ENCODE measurements around the gene OR2AJ1. TPM values are rescaled to one million over a fixed set of nuclear protein-coding genes. Genes with fewer than 3 reads are reported as not detected.

The OR2AJ1 gene
- total RNA-seq, 4 donors from 2014 or later: not detected

DNA sequence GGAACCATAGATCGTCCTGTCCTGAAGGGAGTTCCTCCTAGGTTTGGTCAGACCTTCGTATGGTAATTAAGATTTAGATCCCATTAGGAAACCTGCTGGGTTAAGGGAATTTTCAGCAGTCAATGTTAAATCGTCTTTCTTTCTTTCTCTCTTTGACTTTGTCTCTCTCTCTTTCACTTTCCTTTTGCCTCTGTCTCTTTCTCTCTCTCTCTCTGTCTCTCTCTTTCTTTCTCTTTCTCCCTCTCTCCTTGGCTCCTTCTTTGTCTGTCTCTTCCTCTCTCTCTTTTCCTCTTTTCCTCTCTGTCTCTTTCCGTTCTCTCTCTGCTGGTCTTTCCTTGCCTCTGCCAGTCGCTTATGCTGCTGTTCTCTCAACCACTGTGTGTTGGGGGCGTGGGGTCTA is 20.6 kb upstream of the OR2AJ1 start:
- H3K9me3 ChIP-seq: no peaks in the 10 kb centered on the region
- H3K4me3 ChIP-seq: no peak overlapping the region
- TF ChIP-seq POLR2A (IDR thresholded peaks at IDR 0.05): no peak
- TF ChIP-seq, protein P1, sequence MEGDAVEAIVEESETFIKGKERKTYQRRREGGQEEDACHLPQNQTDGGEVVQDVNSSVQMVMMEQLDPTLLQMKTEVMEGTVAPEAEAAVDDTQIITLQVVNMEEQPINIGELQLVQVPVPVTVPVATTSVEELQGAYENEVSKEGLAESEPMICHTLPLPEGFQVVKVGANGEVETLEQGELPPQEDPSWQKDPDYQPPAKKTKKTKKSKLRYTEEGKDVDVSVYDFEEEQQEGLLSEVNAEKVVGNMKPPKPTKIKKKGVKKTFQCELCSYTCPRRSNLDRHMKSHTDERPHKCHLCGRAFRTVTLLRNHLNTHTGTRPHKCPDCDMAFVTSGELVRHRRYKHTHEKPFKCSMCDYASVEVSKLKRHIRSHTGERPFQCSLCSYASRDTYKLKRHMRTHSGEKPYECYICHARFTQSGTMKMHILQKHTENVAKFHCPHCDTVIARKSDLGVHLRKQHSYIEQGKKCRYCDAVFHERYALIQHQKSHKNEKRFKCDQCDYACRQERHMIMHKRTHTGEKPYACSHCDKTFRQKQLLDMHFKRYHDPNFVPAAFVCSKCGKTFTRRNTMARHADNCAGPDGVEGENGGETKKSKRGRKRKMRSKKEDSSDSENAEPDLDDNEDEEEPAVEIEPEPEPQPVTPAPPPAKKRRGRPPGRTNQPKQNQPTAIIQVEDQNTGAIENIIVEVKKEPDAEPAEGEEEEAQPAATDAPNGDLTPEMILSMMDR (IDR thresholded peaks at IDR 0.05): no peak
- DNase-seq: no peak
- no peak overlapping the region for H3K27ac ChIP-seq
- WGBS, 2 donors: 73 to 83% methylated on average over 6 of the region's 6 CpGs
- H3K27me3 ChIP-seq: no peaks in the 10 kb centered on the region
- H3K4me1 ChIP-seq: no peaks in the 10 kb centered on the region
- H3K36me3 ChIP-seq: no peaks in the 10 kb centered on the region
- intact Hi-C loops (cut with DNase I): no loop called here

DNA sequence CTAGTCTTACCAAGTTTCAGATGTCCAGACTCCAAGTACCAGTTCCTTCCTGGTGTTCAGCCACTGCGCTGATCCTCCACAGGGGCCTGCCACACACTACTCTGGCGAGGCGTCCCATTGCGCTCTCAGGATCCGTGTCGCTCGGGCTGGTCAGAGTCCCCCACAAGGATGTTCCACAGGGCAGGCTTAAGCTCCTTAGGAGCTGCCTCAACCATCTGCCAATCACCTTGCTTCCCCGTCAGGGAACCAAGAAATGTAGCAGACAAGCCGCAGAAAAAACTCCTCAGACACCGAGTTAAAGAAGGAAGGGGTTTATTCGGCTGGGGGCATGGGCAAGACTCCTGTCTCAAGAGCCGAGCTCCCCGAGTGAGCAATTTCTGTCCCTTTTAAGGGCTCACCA is 19.5 kb upstream of the OR2AJ1 start:
- TF ChIP-seq, protein P1 (IDR thresholded peaks at IDR 0.05): no peak
- TF ChIP-seq POLR2A (IDR thresholded peaks at IDR 0.05): no peak
- H3K27me3 ChIP-seq: no peaks in the 10 kb centered on the region

DNA sequence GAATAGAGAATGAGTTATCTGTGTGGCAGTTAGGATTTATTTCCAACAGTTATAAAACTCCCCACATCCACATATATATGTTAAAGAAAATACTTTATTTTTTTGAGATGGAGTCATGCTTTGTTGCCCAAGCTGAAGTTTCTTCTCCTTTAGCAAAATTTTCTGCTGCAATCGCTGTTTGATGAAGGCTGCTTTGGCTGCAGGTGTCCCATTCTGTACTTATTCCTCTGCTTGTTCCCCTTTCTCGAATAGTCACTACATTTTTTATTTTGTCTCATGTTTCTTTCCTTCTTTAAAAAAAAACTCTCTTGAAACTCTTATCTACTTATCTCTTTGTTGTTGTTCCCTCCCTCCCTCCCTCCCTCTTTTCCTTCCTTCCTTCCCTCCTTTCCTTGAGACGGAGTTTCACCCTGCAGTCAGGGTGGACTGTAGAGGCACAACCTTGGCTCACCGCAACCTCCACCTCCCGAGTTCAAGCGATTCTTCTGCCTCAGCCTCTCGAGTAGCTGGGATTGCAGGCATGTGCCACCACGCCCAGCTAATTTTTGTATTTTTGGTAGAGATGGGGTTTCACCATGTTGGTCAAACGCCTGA is 18.7 kb upstream of the OR2AJ1 start:
- DNase-seq: no peak
- H3K27me3 ChIP-seq: no peaks in the 10 kb centered on the region
- no peak for TF ChIP-seq POLR2A (IDR thresholded peaks at IDR 0.05)
- TF ChIP-seq, protein P1 (IDR thresholded peaks at IDR 0.05): no peak
- H3K4me3 ChIP-seq: peak overlapping the region in 2 of 4 donors; percentile 18 to 51
- intact Hi-C loops (cut with DNase I): no loop called here
- peak overlapping the region in 1 of 4 donors; percentile 50 for H3K27ac ChIP-seq
- H3K4me1 ChIP-seq: no peaks in the 10 kb centered on the region
- no peaks in the 10 kb centered on the region for H3K36me3 ChIP-seq
- no peaks in the 10 kb centered on the region for H3K9me3 ChIP-seq
- 35 to 53% methylated on average over 9 of the region's 9 CpGs for WGBS, 2 donors

More for the DNA sequence above, 19.5 kb upstream of the OR2AJ1 start:
- no peak for DNase-seq
- WGBS, 2 donors: 88 to 93% methylated on average over 5 to 6 of the region's 13 CpGs
- no peaks in the 10 kb centered on the region for H3K9me3 ChIP-seq
- no peaks in the 10 kb centered on the region for H3K36me3 ChIP-seq
- no peaks in the 10 kb centered on the region for H3K4me1 ChIP-seq
- intact Hi-C loops (cut with DNase I): no loop called here
- no peak overlapping the region for H3K27ac ChIP-seq
- H3K4me3 ChIP-seq: peak overlapping the region in 1 of 4 donors; percentile 34

- DNase-seq: no peak
- H3K9me3 ChIP-seq: no peaks in the 10 kb centered on the region
Measured at GRCh38 chr1:247906504-247907047, 18.1 kb upstream of the OR2AJ1 start.

GRCh38 chr1:247908766-247909165 is 15.9 kb upstream of the OR2AJ1 start:
- WGBS, 2 donors: 77 to 78% methylated on average over 5 of the region's 5 CpGs
- intact Hi-C loops (cut with DNase I): no loop called here
- no peak overlapping the region for H3K27ac ChIP-seq
- TF ChIP-seq, protein P1 (IDR thresholded peaks at IDR 0.05): no peak
- TF ChIP-seq POLR2A (IDR thresholded peaks at IDR 0.05): no peak
- H3K4me1 ChIP-seq: no peaks in the 10 kb centered on the region
- H3K4me3 ChIP-seq: no peak overlapping the region
- no peaks in the 10 kb centered on the region for H3K27me3 ChIP-seq
- no peak for DNase-seq
- no peaks in the 10 kb centered on the region for H3K9me3 ChIP-seq
- no peaks in the 10 kb centered on the region for H3K36me3 ChIP-seq

More at GRCh38 chr1:247906504-247907047, 18.1 kb upstream of the OR2AJ1 start:
- no peak for TF ChIP-seq POLR2A (IDR thresholded peaks at IDR 0.05)
- TF ChIP-seq, protein P1 (IDR thresholded peaks at IDR 0.05): no peak
- intact Hi-C loops (cut with DNase I): no loop called here
- H3K4me1 ChIP-seq: no peaks in the 10 kb centered on the region
- no peaks in the 10 kb centered on the region for H3K36me3 ChIP-seq
- 5 to 30% methylated on average over 7 of the region's 7 CpGs for WGBS, 2 donors
- peak overlapping the region in 2 of 4 donors; percentile 18 to 51 for H3K4me3 ChIP-seq
- H3K27ac ChIP-seq: peak overlapping the region in 1 of 4 donors; percentile 50
- H3K27me3 ChIP-seq: no peaks in the 10 kb centered on the region

All from esophagus squamous epithelium (tissue), 5 donors.